ENCODE measurements around the gene MAPKAPK5. TPM values are rescaled to one million over a fixed set of nuclear protein-coding genes. Genes with fewer than 3 reads are reported as not detected.

The MAPKAPK5 gene
- total and polyA plus RNA-seq, 10 of the 15 experiments (the other 5 are each of a cell fraction or from before 2014, with no cell fraction given), result 12.6 to 54.3 (median 41.5) TPM

GRCh38 chr12:111841750-111842555 is at the start of gene MAPKAPK5 (continued):
- TF ChIP-seq HCFC1 (IDR thresholded peaks at IDR 0.05; ENCODE audit: low read length) (peak; percentile 96), E2F4 (IDR thresholded peaks at IDR 0.05; ENCODE audit: low read depth, low read length) (no peak), ZNF217 (IDR thresholded peaks at IDR 0.05) (peak; percentile 83), ASH2L (IDR thresholded peaks at IDR 0.05; ENCODE audit: borderline replicate concordance, low read depth) (no peak), SKIL (IDR thresholded peaks at IDR 0.05; ENCODE audit: low read depth, poor library complexity, severe bottlenecking) (peak; percentile 70), ZSCAN29 (IDR thresholded peaks at IDR 0.05) (no peak), SIX5 (IDR thresholded peaks at IDR 0.05; ENCODE audit: low read depth, low read length, severe bottlenecking) (peak; percentile 83), NRF1 (conservative IDR thresholded peaks at IDR 0.05; ENCODE audit: low read depth, low read length) (peak; percentile 56), MLLT1 (IDR thresholded peaks at IDR 0.05) (peak; percentile 65; the same call in 1 of the 2 replicates), NFXL1 (IDR thresholded peaks at IDR 0.05; ENCODE audit: borderline replicate concordance) (0 out of 2 replicates have a peak, but pooled peaks have one; percentile 22), ATF2 (IDR thresholded peaks at IDR 0.05; ENCODE audit: low read length) (no peak), MAX (IDR thresholded peaks at IDR 0.05; ENCODE audit: low read depth, low read length) (peak; percentile 95), MTA2 (IDR thresholded peaks at IDR 0.05; ENCODE audit: low read depth) (no peak), TCF12 (IDR thresholded peaks at IDR 0.05; ENCODE audit: low read depth, low read length) (peak; percentile 42; the same call in 1 of the 2 replicates), POLR2A (IDR thresholded peaks at IDR 0.05; ENCODE audit: low read depth, low read length) (peak; percentile 92), SIN3A (IDR thresholded peaks at IDR 0.05; ENCODE audit: low read depth, low read length) (peak; percentile 95), PKNOX1 (IDR thresholded peaks at IDR 0.05) (no peak), RUNX3 (IDR thresholded peaks at IDR 0.05; ENCODE audit: low read length) (no peak), RB1 (IDR thresholded peaks at IDR 0.05; ENCODE audit: borderline replicate concordance) (peak; percentile 95), RFX5 (IDR thresholded peaks at IDR 0.05; ENCODE audit: low read depth, low read length) (peak; percentile 38; the same call in 1 of the 2 replicates), MEF2A (IDR thresholded peaks at IDR 0.05; ENCODE audit: insufficient read depth, low read depth, low read length) (no peak), BCL11A (IDR thresholded peaks at IDR 0.05; ENCODE audit: low read depth, low read length) (no peak), SMAD1 (IDR thresholded peaks at IDR 0.05; ENCODE audit: low read depth, partially characterized antibody) (peak; percentile 56), NFYA (IDR thresholded peaks at IDR 0.05; ENCODE audit: borderline replicate concordance, low read depth, low read length) (no peak)
